Ishikawa (cell line): Measurements from ENCODE around the gene CYP2S1.

Experiments used
- CEBPB ChIP-seq: IDR thresholded peaks from 2 replicates; pipeline ENCODE4 v1.6.1; 2012
- CREB1 ChIP-seq: IDR thresholded peaks from 2 replicates; pipeline ENCODE4 v1.6.1; 2012; ENCODE audit warnings: low read depth
- EGR1 ChIP-seq: IDR thresholded peaks from 2 replicates; pipeline ENCODE4 v1.6.1; 2012
- EP300 ChIP-seq: IDR thresholded peaks from 2 replicates; pipeline ENCODE4 v1.6.1; 2012; ENCODE audit warnings: borderline replicate concordance
- FOXM1 ChIP-seq: IDR thresholded peaks from 2 replicates; pipeline ENCODE4 v1.6.1; 2012; ENCODE audit warnings: low read depth, borderline replicate concordance
- NFIC ChIP-seq: IDR thresholded peaks from 2 replicates; pipeline ENCODE4 v1.6.1; 2012
- RAD21 ChIP-seq: IDR thresholded peaks from 2 replicates; pipeline ENCODE4 v1.6.1; 2012; ENCODE audit warnings: low read depth
- TAF1 ChIP-seq: IDR thresholded peaks from 2 replicates; pipeline ENCODE4 v1.6.1; 2012; ENCODE audit warnings: low read depth, mild to moderate bottlenecking
- TCF12 ChIP-seq: IDR thresholded peaks from 2 replicates; pipeline ENCODE4 v1.6.1; 2012; ENCODE audit warnings: low read depth
- TEAD4 ChIP-seq: IDR thresholded peaks from 2 replicates; pipeline ENCODE4 v1.6.1; 2012
- YY1 ChIP-seq: IDR thresholded peaks from 2 replicates; pipeline ENCODE4 v1.6.1; 2012; ENCODE audit warnings: low read depth
- ZBTB7A ChIP-seq: IDR thresholded peaks from 2 replicates; pipeline ENCODE4 v1.6.1; 2012; ENCODE audit warnings: low read depth
- TF ChIP-seq, protein P1 (sequence below): IDR thresholded peaks from 2 replicates; pipeline ENCODE4 v1.6.1; 2012; ENCODE audit warnings: low read depth, mild to moderate bottlenecking
- TF ChIP-seq, protein P2 (sequence below): IDR thresholded peaks from 2 replicates; pipeline ENCODE4 v1.6.1; 2012
- TF ChIP-seq, protein P3 (sequence below): IDR thresholded peaks from 2 replicates; pipeline ENCODE4 v1.6.1; 2012

CYP2S1 gene

DNA sequence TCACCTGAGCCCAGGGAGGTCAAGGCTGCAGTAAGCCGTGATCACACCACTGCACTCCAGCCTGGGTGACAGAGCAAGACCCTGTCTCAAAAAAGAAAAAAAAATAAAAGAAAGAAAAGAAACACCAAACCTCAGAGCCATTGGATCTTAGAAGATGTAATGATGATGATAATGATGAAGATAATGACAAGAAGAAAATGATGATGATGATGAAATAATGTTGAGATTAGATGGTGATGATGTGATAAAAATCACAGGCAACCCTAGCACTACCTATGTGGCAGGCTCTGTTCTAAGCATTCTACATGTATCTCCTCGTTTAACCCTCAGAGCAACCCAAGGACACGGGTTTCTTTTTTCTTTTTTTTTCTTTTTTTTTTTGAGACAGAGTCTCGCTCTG lies 51.1 kb downstream of the CYP2S1 start:
- TF ChIP-seq CEBPB = no peak
- TF ChIP-seq EGR1 = no peak
- TF ChIP-seq CREB1 = no peak
- no peak for TF ChIP-seq NFIC
- no peak for TF ChIP-seq EP300
- TF ChIP-seq, protein P1, sequence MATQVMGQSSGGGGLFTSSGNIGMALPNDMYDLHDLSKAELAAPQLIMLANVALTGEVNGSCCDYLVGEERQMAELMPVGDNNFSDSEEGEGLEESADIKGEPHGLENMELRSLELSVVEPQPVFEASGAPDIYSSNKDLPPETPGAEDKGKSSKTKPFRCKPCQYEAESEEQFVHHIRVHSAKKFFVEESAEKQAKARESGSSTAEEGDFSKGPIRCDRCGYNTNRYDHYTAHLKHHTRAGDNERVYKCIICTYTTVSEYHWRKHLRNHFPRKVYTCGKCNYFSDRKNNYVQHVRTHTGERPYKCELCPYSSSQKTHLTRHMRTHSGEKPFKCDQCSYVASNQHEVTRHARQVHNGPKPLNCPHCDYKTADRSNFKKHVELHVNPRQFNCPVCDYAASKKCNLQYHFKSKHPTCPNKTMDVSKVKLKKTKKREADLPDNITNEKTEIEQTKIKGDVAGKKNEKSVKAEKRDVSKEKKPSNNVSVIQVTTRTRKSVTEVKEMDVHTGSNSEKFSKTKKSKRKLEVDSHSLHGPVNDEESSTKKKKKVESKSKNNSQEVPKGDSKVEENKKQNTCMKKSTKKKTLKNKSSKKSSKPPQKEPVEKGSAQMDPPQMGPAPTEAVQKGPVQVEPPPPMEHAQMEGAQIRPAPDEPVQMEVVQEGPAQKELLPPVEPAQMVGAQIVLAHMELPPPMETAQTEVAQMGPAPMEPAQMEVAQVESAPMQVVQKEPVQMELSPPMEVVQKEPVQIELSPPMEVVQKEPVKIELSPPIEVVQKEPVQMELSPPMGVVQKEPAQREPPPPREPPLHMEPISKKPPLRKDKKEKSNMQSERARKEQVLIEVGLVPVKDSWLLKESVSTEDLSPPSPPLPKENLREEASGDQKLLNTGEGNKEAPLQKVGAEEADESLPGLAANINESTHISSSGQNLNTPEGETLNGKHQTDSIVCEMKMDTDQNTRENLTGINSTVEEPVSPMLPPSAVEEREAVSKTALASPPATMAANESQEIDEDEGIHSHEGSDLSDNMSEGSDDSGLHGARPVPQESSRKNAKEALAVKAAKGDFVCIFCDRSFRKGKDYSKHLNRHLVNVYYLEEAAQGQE = no peak
- TF ChIP-seq ZBTB7A = no peak
- no peak for TF ChIP-seq TCF12
- no peak for TF ChIP-seq FOXM1
- TF ChIP-seq TAF1 = no peak
- TF ChIP-seq, protein P2, sequence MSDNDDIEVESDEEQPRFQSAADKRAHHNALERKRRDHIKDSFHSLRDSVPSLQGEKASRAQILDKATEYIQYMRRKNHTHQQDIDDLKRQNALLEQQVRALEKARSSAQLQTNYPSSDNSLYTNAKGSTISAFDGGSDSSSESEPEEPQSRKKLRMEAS = no peak
- TF ChIP-seq YY1 = no peak
- TF ChIP-seq TEAD4 = no peak
- TF ChIP-seq RAD21 = no peak
- TF ChIP-seq, protein P3, sequence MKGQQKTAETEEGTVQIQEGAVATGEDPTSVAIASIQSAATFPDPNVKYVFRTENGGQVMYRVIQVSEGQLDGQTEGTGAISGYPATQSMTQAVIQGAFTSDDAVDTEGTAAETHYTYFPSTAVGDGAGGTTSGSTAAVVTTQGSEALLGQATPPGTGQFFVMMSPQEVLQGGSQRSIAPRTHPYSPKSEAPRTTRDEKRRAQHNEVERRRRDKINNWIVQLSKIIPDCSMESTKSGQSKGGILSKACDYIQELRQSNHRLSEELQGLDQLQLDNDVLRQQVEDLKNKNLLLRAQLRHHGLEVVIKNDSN = no peak

DNA sequence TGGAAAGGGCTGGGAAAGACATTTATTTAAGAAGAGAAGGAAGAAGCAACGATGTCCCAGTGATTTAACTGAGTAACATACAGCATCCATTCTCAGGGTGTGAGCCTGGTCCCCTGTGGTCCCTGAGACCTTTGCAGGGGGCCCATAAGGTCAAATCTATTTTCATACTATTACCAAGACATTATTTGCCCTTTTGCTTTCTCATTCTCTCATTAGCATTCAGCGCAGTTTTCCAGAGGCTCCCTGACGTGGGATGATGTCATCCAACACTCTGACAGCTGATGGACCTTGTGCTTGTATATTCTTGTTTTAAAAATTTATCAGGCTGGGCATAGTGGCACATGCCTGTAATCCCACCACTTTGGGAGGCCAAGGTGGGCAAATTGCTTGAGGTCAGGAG lies 52.8 kb downstream of the CYP2S1 start:
- TF ChIP-seq, protein P1 = no peak
- TF ChIP-seq EP300 = no peak
- TF ChIP-seq RAD21 = no peak
- TF ChIP-seq FOXM1 = no peak
- TF ChIP-seq ZBTB7A = no peak
- TF ChIP-seq CEBPB = no peak
- TF ChIP-seq, protein P2 = no peak
- TF ChIP-seq EGR1 = no peak
- TF ChIP-seq YY1 = no peak
- TF ChIP-seq NFIC = no peak
- TF ChIP-seq TEAD4 = no peak
- no peak for TF ChIP-seq CREB1
- TF ChIP-seq TCF12 = no peak
- TF ChIP-seq, protein P3 = no peak
- TF ChIP-seq TAF1 = no peak

DNA sequence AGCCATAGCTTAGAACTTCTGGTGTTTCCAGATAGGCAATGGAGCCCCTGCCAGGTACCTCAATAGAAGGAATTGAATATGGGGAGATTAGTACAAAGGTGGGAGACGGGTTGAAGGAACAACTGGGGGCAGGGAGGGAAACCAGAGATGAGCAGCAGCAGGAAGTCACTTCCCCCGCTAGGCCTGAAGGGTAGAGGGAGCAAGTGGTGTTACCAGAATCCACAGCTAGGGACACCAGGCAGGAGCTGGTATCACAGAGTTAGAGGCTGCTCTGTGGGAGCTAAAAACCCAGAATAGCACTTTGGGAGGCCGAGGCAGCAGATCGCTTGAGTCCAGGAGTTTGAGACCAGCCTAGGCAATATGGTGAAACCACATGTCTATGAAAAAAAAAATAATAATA lies 55.9 kb downstream of the CYP2S1 start:
- no peak for TF ChIP-seq FOXM1
- no peak for TF ChIP-seq YY1
- TF ChIP-seq ZBTB7A = no peak
- no peak for TF ChIP-seq EGR1
- TF ChIP-seq CREB1 = no peak
- TF ChIP-seq EP300 = no peak
- TF ChIP-seq, protein P1 = no peak
- no peak for TF ChIP-seq NFIC
- TF ChIP-seq, protein P2 = no peak
- TF ChIP-seq TAF1 = no peak
- no peak for TF ChIP-seq TCF12
- TF ChIP-seq TEAD4 = no peak

DNA sequence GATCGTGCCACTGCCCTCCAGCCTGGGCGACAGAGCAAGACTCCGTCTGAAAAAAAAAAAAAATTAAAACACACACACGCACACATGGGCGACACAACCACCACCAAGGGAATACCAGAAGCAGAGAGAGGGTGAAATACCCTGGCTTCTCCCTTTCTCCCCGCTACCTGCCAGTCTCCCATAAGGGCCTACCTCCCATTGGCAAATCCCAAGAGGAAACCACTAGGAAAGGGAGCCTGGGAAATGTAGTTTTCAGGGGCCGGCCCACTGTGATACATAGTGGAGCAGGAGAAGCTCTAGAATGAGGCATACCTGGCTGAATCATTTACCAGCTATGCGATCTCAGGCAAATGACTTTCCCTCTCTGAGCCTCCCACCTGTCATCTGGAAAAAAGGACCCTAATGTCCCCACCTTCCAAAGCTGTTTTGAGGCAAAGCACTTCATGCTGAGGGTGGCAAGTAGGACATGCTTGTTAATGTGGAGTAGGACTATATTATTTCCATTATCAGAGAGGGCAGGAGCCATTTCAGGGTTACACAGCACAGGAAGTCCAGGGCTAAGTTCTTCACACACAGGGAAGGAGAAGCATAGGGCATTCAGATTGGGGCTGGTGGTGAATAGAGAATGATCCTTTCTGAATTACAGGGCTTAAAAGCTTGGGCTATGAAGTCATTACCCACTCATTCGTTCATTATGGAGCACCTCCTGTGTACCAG lies 56.8 kb downstream of the CYP2S1 start:
- TF ChIP-seq, protein P3 = no peak
- no peak for TF ChIP-seq EP300
- TF ChIP-seq CREB1 = no peak
- TF ChIP-seq NFIC = no peak
- TF ChIP-seq TAF1 = no peak
- no peak for TF ChIP-seq YY1
- TF ChIP-seq FOXM1 = no peak
- no peak for TF ChIP-seq CEBPB
- TF ChIP-seq TEAD4 = no peak
- no peak for TF ChIP-seq EGR1
- no peak for TF ChIP-seq RAD21
